ENCODE measurements around the gene COG3. TPM values are rescaled to one million over a fixed set of nuclear protein-coding genes. Genes with fewer than 3 reads are reported as not detected.
A peak's percentile ranks its signal among the peaks of the same experiment; 100 is the strongest.

The COG3 gene
- total and polyA plus RNA-seq, 2 of the 13 experiments (the other 11 are each of a cell fraction or from before 2014, with no cell fraction given): 37.8 to 47.5 TPM

GRCh38 chr13:45540864-45541263 is 76.1 kb downstream of the COG3 start:
- FAIRE-seq (no peak), ATAC-seq (no peak)
- no TSS peak for BruUV-seq (replicated peaks)

GRCh38 chr13:45541806-45542205 is 77.1 kb downstream of the COG3 start:
- H3K36me3 ChIP-seq (replicated peaks in 1 of 2; ENCODE audit: control insufficient read depth in 1 of 2, insufficient read depth in 2 of 2, low read length in 2 of 2): no peaks in the 10 kb centered on the region
- no peaks in the 10 kb centered on the region for H3K27me3 ChIP-seq (ENCODE audit: control insufficient read depth in 1 of 2, insufficient read depth in 2 of 2, low read length in 2 of 2)
- H3K27ac ChIP-seq (ENCODE audit: extremely low read length, insufficient read depth, low read length): no peak overlapping the region
- no TSS peak for BruUV-seq (replicated peaks)
- POLR2A ChIA-PET: no interaction called here
- peaks cover 5% of the 10 kb centered on the region for H3K4me1 ChIP-seq (ENCODE audit: insufficient read depth, low read length)
- H3K9ac ChIP-seq (ENCODE audit: insufficient read depth, low read depth, low read length): no peak overlapping the region
- H3K4me2 ChIP-seq (ENCODE audit: low read depth, low read length): no peak overlapping the region
- H3K4me3 ChIP-seq (replicated peaks in 1 of 3; ENCODE audit: insufficient read depth in 1 of 3, low read depth in 2 of 3, low read length in 3 of 3): no peak overlapping the region
- in situ Hi-C loops (cut with HindIII; ENCODE audit: extremely low pct_ligation_motif_present, low pct_unique_long_range_greater_than_20kb) (no loop called here), intact Hi-C loops (cut with micrococcal nuclease; ENCODE audit: unreplicated experiment) (no loop called here)
- H4K20me1 ChIP-seq (ENCODE audit: insufficient read depth, low read length): no peaks in the 10 kb centered on the region
- CTCF ChIA-PET (ENCODE audit: low intra/inter-chr PET ratio, low total read pairs): no interaction called here
- 79% methylated on average over 4 of the region's 11 CpGs for WGBS (ENCODE audit: low lambda C conversion rate)
- ATAC-seq (no peak), DNase-seq (ENCODE audit: low spot score) (no peak), FAIRE-seq (no peak)
- no peaks in the 10 kb centered on the region for H3K79me2 ChIP-seq (ENCODE audit: insufficient read depth, low read length)
- no peak overlapping the region for H2AFZ ChIP-seq (ENCODE audit: low read length)
- no peaks in the 10 kb centered on the region for H3K9me3 ChIP-seq (ENCODE audit: low read length)
- TF ChIP-seq ZSCAN12 (CRISPR knock-in tag; IDR thresholded peaks at IDR 0.05) (no peak), IKZF5 (CRISPR knock-in tag; IDR thresholded peaks at IDR 0.05) (no peak), ZNF136 (CRISPR knock-in tag; IDR thresholded peaks at IDR 0.05; ENCODE audit: low read depth) (no peak), POLR2AphosphoS2 (IDR thresholded peaks at IDR 0.05; ENCODE audit: low read depth, low read length) (no peak), NFIC (IDR thresholded peaks at IDR 0.05; ENCODE audit: low read length) (no peak), TMF1 (CRISPR knock-in tag; IDR thresholded peaks at IDR 0.05; ENCODE audit: low read depth) (no peak), TFDP1 (CRISPR knock-in tag; IDR thresholded peaks at IDR 0.05; ENCODE audit: borderline replicate concordance) (no peak), THAP8 (CRISPR knock-in tag; IDR thresholded peaks at IDR 0.05; ENCODE audit: borderline replicate concordance) (no peak), ZMYM2 (CRISPR knock-in tag; IDR thresholded peaks at IDR 0.05) (no peak), ARID4A (CRISPR knock-in tag; IDR thresholded peaks at IDR 0.05; ENCODE audit: borderline replicate concordance) (no peak), TGIF2 (CRISPR knock-in tag; IDR thresholded peaks at IDR 0.05) (no peak)

More at GRCh38 chr13:45540864-45541263, 76.1 kb downstream of the COG3 start:
- Histone ChIP-seq H3K4me2 (ENCODE audit: low read depth, low read length) (no peak overlapping the region), H3K4me3 (replicated peaks in 1 of 3; ENCODE audit: insufficient read depth in 1 of 3, low read depth in 2 of 3, low read length in 3 of 3) (no peak overlapping the region), H3K4me1 (ENCODE audit: insufficient read depth, low read length) (no peaks in the 10 kb centered on the region), H3K27ac (ENCODE audit: extremely low read length, insufficient read depth, low read length) (no peak overlapping the region), H3K36me3 (replicated peaks in 1 of 2; ENCODE audit: control insufficient read depth in 1 of 2, insufficient read depth in 2 of 2, low read length in 2 of 2) (peaks cover 0 to 1% of the 10 kb centered on the region in 2 experiments; a peak in 3 of 5 replicates), H3K79me2 (ENCODE audit: insufficient read depth, low read length) (no peaks in the 10 kb centered on the region), H2AFZ (ENCODE audit: low read length) (no peak overlapping the region), H3K27me3 (ENCODE audit: control insufficient read depth in 1 of 2, insufficient read depth in 2 of 2, low read length in 2 of 2) (no peaks in the 10 kb centered on the region), H4K20me1 (ENCODE audit: insufficient read depth, low read length) (no peaks in the 10 kb centered on the region), H3K9me3 (ENCODE audit: low read length) (no peaks in the 10 kb centered on the region), H3K9ac (ENCODE audit: insufficient read depth, low read depth, low read length) (no peak overlapping the region)
- DNase-seq (ENCODE audit: low spot score): no peak
- intact Hi-C loops (cut with micrococcal nuclease; ENCODE audit: unreplicated experiment) (no loop called here), in situ Hi-C loops (cut with HindIII; ENCODE audit: extremely low pct_ligation_motif_present, low pct_unique_long_range_greater_than_20kb) (no loop called here)
- ChIA-PET CTCF (ENCODE audit: low intra/inter-chr PET ratio, low total read pairs) (no interaction called here), POLR2A (no interaction called here)
- TF ChIP-seq SIN3B (IDR thresholded peaks at IDR 0.05; ENCODE audit: low read length) (no peak), ZNF75D (CRISPR knock-in tag; IDR thresholded peaks at IDR 0.05; ENCODE audit: borderline replicate concordance) (no peak), ZNF629 (CRISPR knock-in tag; conservative IDR thresholded peaks at IDR 0.05) (peak; percentile 72), ZNF33B (CRISPR knock-in tag; IDR thresholded peaks at IDR 0.05) (no peak)
- WGBS (ENCODE audit: low lambda C conversion rate): 61% methylated on average over 8 of the region's 10 CpGs
